ENCODE measurements around the gene ADAM22. TPM values are rescaled to one million over a fixed set of nuclear protein-coding genes. Genes with fewer than 3 reads are reported as not detected.

Gene ADAM22
- total RNA-seq, 1 donor from 2014 or later: 1.4 TPM

GRCh38 chr7:88037050-88037449, 103.0 kb downstream of the ADAM22 start:
- Histone ChIP-seq H3K4me3 (ENCODE audit: low read depth, low read length) (no peak overlapping the region), H3K27me3 (ENCODE audit: control insufficient read depth, insufficient read depth, low read length) (no peaks in the 10 kb centered on the region), H3K36me3 (ENCODE audit: control insufficient read depth, insufficient read depth, low read length) (no peaks in the 10 kb centered on the region)
- TF ChIP-seq CTCF (IDR thresholded peaks at IDR 0.05; ENCODE audit: insufficient read depth, low read length, poor library complexity, severe bottlenecking): no peak
- DNase-seq (ENCODE audit: low read depth): no peak

GRCh38 chr7:88040694-88041093, 106.6 kb downstream of the ADAM22 start:
- H3K36me3 ChIP-seq (ENCODE audit: control insufficient read depth, insufficient read depth, low read length): no peaks in the 10 kb centered on the region
- H3K27me3 ChIP-seq (ENCODE audit: control insufficient read depth, insufficient read depth, low read length): no peaks in the 10 kb centered on the region
- no peak for TF ChIP-seq CTCF (IDR thresholded peaks at IDR 0.05; ENCODE audit: insufficient read depth, low read length, poor library complexity, severe bottlenecking)
- DNase-seq (ENCODE audit: low read depth): peak; percentile 19
- H3K4me3 ChIP-seq (ENCODE audit: low read depth, low read length): no peak overlapping the region

- H3K4me3 ChIP-seq (ENCODE audit: low read depth, low read length): no peak overlapping the region
- no peak for TF ChIP-seq CTCF (IDR thresholded peaks at IDR 0.05; ENCODE audit: insufficient read depth, low read length, poor library complexity, severe bottlenecking)
- no peaks in the 10 kb centered on the region for H3K36me3 ChIP-seq (ENCODE audit: control insufficient read depth, insufficient read depth, low read length)
- DNase-seq (ENCODE audit: low read depth): no peak
- H3K27me3 ChIP-seq (ENCODE audit: control insufficient read depth, insufficient read depth, low read length): no peaks in the 10 kb centered on the region
These were observed 107.5 kb downstream of the ADAM22 start for GRCh38 chr7:88041583-88041982.

- TF ChIP-seq CTCF (IDR thresholded peaks at IDR 0.05; ENCODE audit: insufficient read depth, low read length, poor library complexity, severe bottlenecking): no peak
- no peak for DNase-seq (ENCODE audit: low read depth)
- no peaks in the 10 kb centered on the region for H3K27me3 ChIP-seq (ENCODE audit: control insufficient read depth, insufficient read depth, low read length)
- no peaks in the 10 kb centered on the region for H3K36me3 ChIP-seq (ENCODE audit: control insufficient read depth, insufficient read depth, low read length)
- H3K4me3 ChIP-seq (ENCODE audit: low read depth, low read length): no peak overlapping the region
These were observed 108.1 kb downstream of the ADAM22 start for GRCh38 chr7:88042157-88042556.

GRCh38 chr7:88042803-88043202, 108.8 kb downstream of the ADAM22 start:
- Histone ChIP-seq H3K36me3 (ENCODE audit: control insufficient read depth, insufficient read depth, low read length) (no peaks in the 10 kb centered on the region), H3K4me3 (ENCODE audit: low read depth, low read length) (no peak overlapping the region), H3K27me3 (ENCODE audit: control insufficient read depth, insufficient read depth, low read length) (no peaks in the 10 kb centered on the region)
- DNase-seq (ENCODE audit: low read depth): no peak
- TF ChIP-seq CTCF (IDR thresholded peaks at IDR 0.05; ENCODE audit: insufficient read depth, low read length, poor library complexity, severe bottlenecking): no peak

- TF ChIP-seq CTCF (IDR thresholded peaks at IDR 0.05; ENCODE audit: insufficient read depth, low read length, poor library complexity, severe bottlenecking): no peak
- Histone ChIP-seq H3K27me3 (ENCODE audit: control insufficient read depth, insufficient read depth, low read length) (no peaks in the 10 kb centered on the region), H3K36me3 (ENCODE audit: control insufficient read depth, insufficient read depth, low read length) (no peaks in the 10 kb centered on the region), H3K4me3 (ENCODE audit: low read depth, low read length) (no peak overlapping the region)
- DNase-seq (ENCODE audit: low read depth): no peak
These were observed 110.0 kb downstream of the ADAM22 start for GRCh38 chr7:88044069-88044468.

Measured in kidney epithelial cell (primary cell).